Colonic mucosa (tissue), 4 donors: ENCODE data around the gene YAP1. TPM values are rescaled to one million over a fixed set of nuclear protein-coding genes. Genes with fewer than 3 reads are reported as not detected.
"Not testable (repeated sequence)": the region's sequence is repeated elsewhere in the genome, so short reads cannot be mapped to it uniquely, and the experiment has no call there.

Experiments
- DNase-seq: peaks from one replicate; pipeline ENCODE4 v3.0.0-alpha.2; 2020
- H3K27ac ChIP-seq: fragments of 200-600 bp; one replicate; pipeline ENCODE4 v1.8.0; 2021
- H3K27me3 ChIP-seq: fragments of 200-600 bp; one replicate; pipeline ENCODE4 v1.8.0; 2021
- H3K36me3 ChIP-seq: fragments of 200-600 bp; one replicate; pipeline ENCODE4 v1.8.0; 2021
- H3K4me1 ChIP-seq: fragments of 200-600 bp; one replicate; pipeline ENCODE4 v1.8.0; 2021; ENCODE audit warnings: mild to moderate bottlenecking
- H3K4me3 ChIP-seq: fragments of 200-600 bp; one replicate; pipeline ENCODE4 v1.8.0; 2021
- H3K9ac ChIP-seq, 2 donors: one replicate each; pipeline ENCODE4 v1.7.0; 2013; ENCODE audit warnings: control low read depth in 2 of 2, low read depth in 2 of 2, low read length in 2 of 2
- H3K9me3 ChIP-seq: fragments of 200-600 bp; one replicate; pipeline ENCODE4 v1.8.0; 2021
- CTCF ChIP-seq: fragments of 200-600 bp; IDR thresholded peaks from one replicate; pipeline ENCODE4 v1.8.0; 2022; ENCODE audit warnings: antibody characterized with exemption, mild to moderate bottlenecking
- intact Hi-C: fragments of 100-400 bp; cut with DNase I; formaldehyde crosslinking; loops from one replicate; pipeline ENCODE4 v1.14.1; 2022
- total RNA-seq, 2 donors: library from RNA; stranded (reverse); fragmentation: NEBNext Ultra II Directional in 1 of 2; extraction: Animal tissue kit (Norgen Biotek cat#: 25700) in 1 of 2; gene quantifications; one replicate each; pipeline ENCODE4 v1.2.1, GENCODE V29; 2021
- donor health status: healthy.
- donor health status: DM: no; HTN: no; CAD: no.
- donor health status: DM: no; HTN: no; CAD: no.

Gene YAP1
- total RNA-seq, 2 donors from 2014 or later, result 43.9 to 71.7 TPM

GRCh38 chr11:102194257-102194656, 84.0 kb downstream of the YAP1 start:
- Histone ChIP-seq H3K4me1 (no peaks in the 10 kb centered on the region), H3K36me3 (no peaks in the 10 kb centered on the region), H3K4me3 (no peak overlapping the region), H3K9ac (no peak overlapping the region), H3K9me3 (no peaks in the 10 kb centered on the region), H3K27me3 (no peaks in the 10 kb centered on the region), H3K27ac (no peak overlapping the region)
- no peak for TF ChIP-seq CTCF
- intact Hi-C loops, result no loop called here
- no peak for DNase-seq

- intact Hi-C loops, result no loop called here
- DNase-seq, result no peak
- H3K36me3 ChIP-seq, result no peaks in the 10 kb centered on the region
- H3K27me3 ChIP-seq, result no peaks in the 10 kb centered on the region
- no peaks in the 10 kb centered on the region for H3K4me1 ChIP-seq
- H3K9me3 ChIP-seq, result no peaks in the 10 kb centered on the region
- H3K27ac ChIP-seq, result no peak overlapping the region
- TF ChIP-seq CTCF, result no peak
- H3K4me3 ChIP-seq, result no peak overlapping the region
- H3K9ac ChIP-seq, result no peak overlapping the region
Observed at GRCh38 chr11:102194990-102195389, 84.7 kb downstream of the YAP1 start.

GRCh38 chr11:102196351-102196750, 86.1 kb downstream of the YAP1 start:
- H3K9ac ChIP-seq, result no peak overlapping the region
- H3K36me3 ChIP-seq, result no peaks in the 10 kb centered on the region
- TF ChIP-seq CTCF, result no peak
- H3K27ac ChIP-seq, result no peak overlapping the region
- no peak overlapping the region for H3K4me3 ChIP-seq
- no peaks in the 10 kb centered on the region for H3K27me3 ChIP-seq
- intact Hi-C loops, result no loop called here
- no peaks in the 10 kb centered on the region for H3K9me3 ChIP-seq
- no peak for DNase-seq
- no peaks in the 10 kb centered on the region for H3K4me1 ChIP-seq

GRCh38 chr11:102196816-102197215, 86.6 kb downstream of the YAP1 start:
- no peak for DNase-seq
- Histone ChIP-seq H3K9me3 (no peaks in the 10 kb centered on the region), H3K4me3 (no peak overlapping the region), H3K4me1 (no peaks in the 10 kb centered on the region), H3K27me3 (no peaks in the 10 kb centered on the region), H3K9ac (no peak overlapping the region), H3K27ac (no peak overlapping the region), H3K36me3 (no peaks in the 10 kb centered on the region)
- intact Hi-C loops, result no loop called here
- TF ChIP-seq CTCF, result no peak

GRCh38 chr11:102197670-102198139, 87.5 kb downstream of the YAP1 start:
- Histone ChIP-seq H3K9ac (no peak overlapping the region), H3K27me3 (no peaks in the 10 kb centered on the region), H3K4me1 (no peaks in the 10 kb centered on the region), H3K36me3 (no peaks in the 10 kb centered on the region), H3K4me3 (no peak overlapping the region), H3K27ac (no peak overlapping the region), H3K9me3 (no peaks in the 10 kb centered on the region)
- no peak for DNase-seq
- intact Hi-C loops, result no loop called here
- TF ChIP-seq CTCF, result no peak

- Histone ChIP-seq H3K36me3 (no peaks in the 10 kb centered on the region), H3K27me3 (no peaks in the 10 kb centered on the region), H3K4me3 (no peak overlapping the region), H3K9me3 (no peaks in the 10 kb centered on the region), H3K27ac (no peak overlapping the region), H3K9ac (no peak overlapping the region), H3K4me1 (no peaks in the 10 kb centered on the region)
- intact Hi-C loops, result no loop called here
- DNase-seq, result no peak
- no peak for TF ChIP-seq CTCF
Observed at GRCh38 chr11:102199673-102200072, 89.4 kb downstream of the YAP1 start.

GRCh38 chr11:102200325-102200724, 90.1 kb downstream of the YAP1 start:
- H3K27ac ChIP-seq, H3K9ac ChIP-seq, H3K27me3 ChIP-seq, H3K4me1 ChIP-seq, H3K36me3 ChIP-seq, intact Hi-C loops, H3K9me3 ChIP-seq, H3K4me3 ChIP-seq, DNase-seq: not testable (repeated sequence)
